ENCODE measurements around the gene ITFG2.

GRCh38 chr12:2793561-2793960 is 18.9 kb upstream of the ITFG2 start:
- TF ChIP-seq CTCF (IDR thresholded peaks at IDR 0.05; ENCODE audit: low read depth, low read length, missing input control) (no peak), RAD21 (IDR thresholded peaks at IDR 0.05) (no peak)
